Activated CD4-positive, alpha-beta T cell treated with anti-CD3 and anti-CD28 coated beads for 36 hours (primary cell): ENCODE results near the gene RTL5. TPM values are rescaled to one million over a fixed set of nuclear protein-coding genes. Genes with fewer than 3 reads are reported as not detected.

Experiments used
- ATAC-seq: fragments of 200-7000 bp; cut with Tn5 transposase; one replicate; pipeline ENCODE4 v1.10.0; 2021; ENCODE audit warnings: mild to moderate bottlenecking, moderate library complexity
- CTCF ChIA-PET: fragments of 350-600 bp; sonication (Branson Sonifier 250); formaldehyde crosslinking; loops from one replicate; lab custom pipeline; 2021; ENCODE audit warnings: antibody characterized with exemption; lab: Charles Lee
- POLR2A ChIA-PET: fragments of 350-600 bp; sonication (Branson Sonifier 250); formaldehyde crosslinking; loops from one replicate; lab custom pipeline; 2021; ENCODE audit warnings: antibody characterized with exemption, inconsistent platforms; lab: Charles Lee
- DNase-seq: peaks from one replicate; pipeline ENCODE4 v3.0.0-alpha.2; 2020
- H3K27ac Mint-ChIP-seq: one replicate; pipeline ENCODE4 v1.8.0; 2021; ENCODE audit warnings: mixed read lengths
- H3K27me3 Mint-ChIP-seq: one replicate; pipeline ENCODE4 v1.8.0; 2021; ENCODE audit warnings: mixed read lengths
- H3K36me3 Mint-ChIP-seq: one replicate; pipeline ENCODE4 v1.8.0; 2021; ENCODE audit warnings: low read depth, mixed read lengths
- H3K4me1 Mint-ChIP-seq: one replicate; pipeline ENCODE4 v1.8.0; 2021; ENCODE audit warnings: mixed read lengths
- H3K4me3 Mint-ChIP-seq: one replicate; pipeline ENCODE4 v1.8.0; 2021; ENCODE audit warnings: mild to moderate bottlenecking, moderate library complexity, mixed read lengths
- H3K9me3 Mint-ChIP-seq: one replicate; pipeline ENCODE4 v1.8.0; 2021; ENCODE audit warnings: low read depth, mixed read lengths
- intact Hi-C, 2 experiments: fragments of 100-400 bp; cut with DNase I in 1 of 2; cut with micrococcal nuclease in 1 of 2; formaldehyde crosslinking; loops; one replicate each; pipeline versions ENCODE4 v1.14.2 to v1.15.1; 2022 to 2024; cut with DNase I, micrococcal nuclease
- total RNA-seq, 2 experiments: library from RNA; stranded (reverse); gene quantifications; one replicate each; pipeline ENCODE4 v1.2.3, GENCODE V29; 2021

The RTL5 gene
- total RNA-seq, 2 experiments from 2014 or later, result 0.14 to 0.33 TPM

DNA sequence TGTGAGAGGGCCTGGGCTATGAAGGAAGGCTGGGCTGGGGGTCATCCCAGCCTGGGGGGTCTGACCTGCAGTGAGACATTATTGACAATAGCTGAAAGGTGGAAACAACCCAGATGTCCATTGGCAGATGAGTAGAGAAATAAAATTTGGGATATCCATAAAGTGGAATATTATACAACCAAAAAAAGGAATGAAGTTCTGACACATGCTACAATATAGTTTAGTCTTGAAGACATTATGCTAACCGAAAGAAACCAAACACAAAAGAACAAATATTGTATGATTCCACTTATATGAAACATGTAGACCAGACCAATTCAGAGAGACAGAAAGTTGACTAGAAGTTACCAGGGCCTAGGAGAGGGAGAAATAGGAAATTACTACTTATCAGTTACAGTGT is 44.7 kb downstream of the RTL5 start:
- Mint-ChIP-seq H3K9me3 (no peaks in the 10 kb centered on the region), H3K36me3 (no peaks in the 10 kb centered on the region), H3K4me3 (no peak overlapping the region), H3K27me3 (peaks cover 3% of the 10 kb centered on the region), H3K4me1 (no peaks in the 10 kb centered on the region), H3K27ac (no peak overlapping the region)
- DNase-seq (no peak), ATAC-seq (no peak)
- CTCF ChIA-PET, result no interaction called here
- POLR2A ChIA-PET, result no interaction called here
- intact Hi-C loops, result no loop called here

DNA sequence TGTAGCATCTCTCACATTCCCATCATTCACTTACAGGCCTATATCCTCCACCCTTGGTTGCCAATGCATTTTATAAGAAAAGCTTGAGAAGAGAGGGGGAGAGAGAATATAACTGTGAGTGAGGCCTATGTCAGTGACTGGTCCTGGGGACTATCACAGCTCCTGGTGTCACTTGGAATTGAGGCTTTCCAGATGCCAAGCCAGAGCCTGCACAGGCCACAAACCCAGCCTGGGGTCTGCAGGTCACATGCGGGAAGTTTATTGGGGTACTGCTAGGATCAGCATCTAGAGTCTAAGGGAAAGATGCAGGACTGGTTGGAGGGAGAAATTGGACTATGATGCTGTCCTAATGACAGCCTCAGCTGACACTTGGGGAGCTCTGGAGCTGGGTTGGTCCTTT is 47.6 kb downstream of the RTL5 start:
- Mint-ChIP-seq H3K4me3 (no peak overlapping the region), H3K4me1 (no peaks in the 10 kb centered on the region), H3K27me3 (peaks cover 3% of the 10 kb centered on the region), H3K27ac (no peak overlapping the region), H3K9me3 (no peaks in the 10 kb centered on the region), H3K36me3 (no peaks in the 10 kb centered on the region)
- ChIA-PET CTCF (no interaction called here), POLR2A (no interaction called here)
- intact Hi-C loops, result no loop called here
- DNase-seq (no peak), ATAC-seq (no peak)

GRCh38 chrX:72083291-72083690 is 48.4 kb downstream of the RTL5 start:
- POLR2A ChIA-PET, result no interaction called here
- H3K27ac Mint-ChIP-seq, result no peak overlapping the region
- H3K4me1 Mint-ChIP-seq, result peaks cover 4% of the 10 kb centered on the region
- H3K36me3 Mint-ChIP-seq, result no peaks in the 10 kb centered on the region
- CTCF ChIA-PET, result no interaction called here
- H3K9me3 Mint-ChIP-seq, result no peaks in the 10 kb centered on the region
- intact Hi-C loops, result no loop called here
- H3K4me3 Mint-ChIP-seq, result no peak overlapping the region
- DNase-seq (no peak), ATAC-seq (no peak)
- H3K27me3 Mint-ChIP-seq, result peaks cover 5% of the 10 kb centered on the region

DNA sequence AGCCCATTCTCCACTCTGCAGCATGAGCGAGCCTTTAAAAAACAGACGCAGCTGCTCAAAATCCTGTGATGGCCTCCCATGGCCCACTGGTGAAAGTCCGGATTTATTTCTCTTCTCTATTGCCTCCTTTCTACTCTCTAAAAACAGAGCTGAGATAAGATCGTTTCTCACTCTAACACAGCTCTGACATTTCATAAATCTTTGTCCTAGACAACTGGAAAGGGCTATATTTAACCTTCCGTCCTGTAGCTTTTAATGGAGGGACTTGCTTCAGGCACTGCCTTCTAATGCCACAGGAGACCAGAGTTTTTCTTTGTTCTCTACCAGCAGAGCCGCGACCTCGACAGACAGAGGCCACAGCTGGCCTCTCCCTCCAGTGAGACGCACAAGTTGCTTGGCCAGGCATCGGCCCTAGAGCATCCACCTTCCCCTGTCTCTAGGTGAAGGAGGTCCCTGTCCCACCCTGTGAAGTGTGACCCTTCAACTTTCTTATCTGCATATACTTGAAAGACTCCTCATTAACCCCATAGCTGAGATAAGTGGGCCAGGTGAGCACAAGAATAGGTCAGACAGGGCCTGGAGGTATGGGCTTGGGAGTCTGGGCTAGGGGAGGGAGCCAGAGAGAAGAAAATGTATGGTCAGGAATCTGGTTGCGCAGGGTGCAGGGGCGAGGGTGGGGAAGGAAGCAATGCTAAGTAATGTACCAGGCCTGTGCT is 50.0 kb downstream of the RTL5 start:
- ChIA-PET CTCF (interaction anchor here (0.6 kb wide), 1 partner anchor 61 kb away, joined by 3 read pairs; no protein-coding TSS in a partner anchor), POLR2A (no interaction called here)
- DNase-seq, result no peak
- Mint-ChIP-seq H3K27ac (no peak overlapping the region), H3K27me3 (peaks cover 2% of the 10 kb centered on the region), H3K4me3 (no peak overlapping the region), H3K9me3 (no peaks in the 10 kb centered on the region), H3K4me1 (peaks cover 5% of the 10 kb centered on the region), H3K36me3 (no peaks in the 10 kb centered on the region)
- intact Hi-C loops, result no loop called here
- no peak for ATAC-seq

DNA sequence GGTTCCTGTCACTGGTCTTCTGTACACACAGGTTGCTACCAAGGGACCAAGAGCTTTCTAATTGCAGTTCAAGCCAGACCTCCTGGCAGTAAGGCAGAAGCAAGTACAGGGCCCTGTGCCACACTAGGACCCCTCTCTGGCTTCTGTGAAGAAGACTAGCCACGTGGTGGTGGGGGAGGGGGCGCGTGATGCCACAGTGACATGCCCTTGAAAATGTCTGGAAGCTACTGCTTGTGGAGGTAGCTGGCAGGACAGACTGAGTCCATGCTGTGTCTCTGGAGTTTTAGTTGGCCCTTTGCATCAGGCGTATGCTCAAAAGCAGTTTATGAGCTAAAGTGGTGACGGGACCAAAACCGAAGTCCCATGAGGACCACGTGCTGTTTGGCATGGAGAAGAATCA is 50.9 kb downstream of the RTL5 start:
- no peaks in the 10 kb centered on the region for H3K9me3 Mint-ChIP-seq
- H3K4me1 Mint-ChIP-seq, result peaks cover 5% of the 10 kb centered on the region
- H3K27ac Mint-ChIP-seq, result no peak overlapping the region
- DNase-seq, result no peak
- ATAC-seq, result no peak
- POLR2A ChIA-PET, result interaction anchor here (0.6 kb wide), 1 partner anchor 100 kb away, joined by 3 read pairs; the partner anchor contains the start of gene PIN4
- peaks cover 2% of the 10 kb centered on the region for H3K27me3 Mint-ChIP-seq
- H3K36me3 Mint-ChIP-seq, result no peaks in the 10 kb centered on the region
- intact Hi-C loops, result no loop called here
- CTCF ChIA-PET, result no interaction called here
- H3K4me3 Mint-ChIP-seq, result no peak overlapping the region

DNA sequence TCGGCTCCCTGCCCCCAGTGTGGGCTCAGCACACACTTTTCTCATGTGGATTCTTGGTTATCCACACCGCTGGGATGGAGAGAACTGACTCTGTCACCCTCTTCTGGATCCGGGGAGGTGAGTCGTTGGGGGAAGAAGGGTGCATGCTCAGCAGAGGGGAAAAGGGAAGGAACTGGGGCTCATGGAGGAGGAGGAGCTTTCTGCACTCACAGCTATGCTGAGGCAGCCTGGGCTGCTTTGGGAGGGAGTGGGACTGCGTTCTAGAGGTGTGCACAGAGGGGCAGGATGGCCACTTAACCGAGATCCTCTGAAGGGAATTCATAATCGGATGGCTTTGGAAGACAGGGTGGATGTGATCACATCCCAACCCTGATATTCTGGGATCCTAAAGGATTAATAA is 51.6 kb downstream of the RTL5 start:
- H3K36me3 Mint-ChIP-seq, result no peaks in the 10 kb centered on the region
- CTCF ChIA-PET, result no interaction called here

DNA sequence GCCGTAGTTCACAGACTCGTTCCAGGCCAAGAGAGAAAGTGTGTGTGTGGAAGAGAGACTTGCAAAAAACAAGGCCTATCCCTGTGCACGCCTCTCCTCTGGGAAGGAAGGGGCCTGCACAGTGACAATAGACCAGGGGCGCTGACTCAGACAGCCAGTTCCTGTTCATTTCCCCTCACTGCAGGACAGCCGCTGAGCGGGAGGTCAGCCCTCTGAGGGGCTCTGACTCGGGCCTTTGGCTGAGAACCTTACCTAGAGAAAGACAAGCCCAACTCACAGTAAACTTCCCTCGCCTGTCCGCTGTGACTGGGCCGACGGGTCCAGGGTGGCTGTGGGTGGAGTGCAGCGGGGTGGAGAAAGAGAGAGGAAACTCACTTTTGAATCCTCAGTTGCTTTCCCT is 52.1 kb downstream of the RTL5 start:
- no peaks in the 10 kb centered on the region for H3K9me3 Mint-ChIP-seq
- no peaks in the 10 kb centered on the region for H3K36me3 Mint-ChIP-seq
- intact Hi-C loops, result no loop called here
- H3K27ac Mint-ChIP-seq, result no peak overlapping the region
- peaks cover 2% of the 10 kb centered on the region for H3K27me3 Mint-ChIP-seq
- no peak overlapping the region for H3K4me3 Mint-ChIP-seq
- ATAC-seq (no peak), DNase-seq (no peak)
- ChIA-PET POLR2A (no interaction called here), CTCF (no interaction called here)
- H3K4me1 Mint-ChIP-seq, result peaks cover 5% of the 10 kb centered on the region

More for the DNA sequence above, 51.6 kb downstream of the RTL5 start:
- POLR2A ChIA-PET, result no interaction called here
- peaks cover 2% of the 10 kb centered on the region for H3K27me3 Mint-ChIP-seq
- no peaks in the 10 kb centered on the region for H3K9me3 Mint-ChIP-seq
- H3K27ac Mint-ChIP-seq, result no peak overlapping the region
- intact Hi-C loops, result no loop called here
- H3K4me1 Mint-ChIP-seq, result peaks cover 5% of the 10 kb centered on the region
- DNase-seq, result no peak
- no peak for ATAC-seq
- H3K4me3 Mint-ChIP-seq, result no peak overlapping the region

DNA sequence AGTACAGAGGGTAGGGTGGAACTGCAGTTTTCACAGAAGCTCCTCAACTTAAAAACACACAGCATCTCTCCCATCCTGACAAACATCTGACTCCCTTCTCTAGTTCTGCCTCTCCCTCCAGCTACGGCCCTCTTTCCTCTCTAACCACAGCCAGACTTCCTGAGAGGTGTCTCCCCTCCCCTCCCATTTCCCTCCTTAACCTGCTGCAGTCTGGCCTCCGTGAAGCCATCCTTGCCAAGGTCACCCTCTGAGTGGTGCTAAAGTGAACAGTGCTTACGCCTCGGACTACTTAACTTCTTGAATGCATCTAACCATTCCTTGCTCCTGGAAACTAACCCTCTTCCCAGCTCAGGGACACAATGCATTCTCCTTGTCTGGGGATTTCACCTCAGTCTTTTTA is 53.3 kb downstream of the RTL5 start:
- H3K27ac Mint-ChIP-seq, result no peak overlapping the region
- DNase-seq (no peak), ATAC-seq (no peak)
- POLR2A ChIA-PET, result no interaction called here
- H3K36me3 Mint-ChIP-seq, result no peaks in the 10 kb centered on the region
- intact Hi-C loops, result no loop called here
- H3K27me3 Mint-ChIP-seq, result peaks cover 2% of the 10 kb centered on the region
- H3K4me1 Mint-ChIP-seq, result peaks cover 5% of the 10 kb centered on the region
- no peaks in the 10 kb centered on the region for H3K9me3 Mint-ChIP-seq
- CTCF ChIA-PET, result no interaction called here
- no peak overlapping the region for H3K4me3 Mint-ChIP-seq

Other genes with a start within 250 kb of the RTL5 start
- gene NHSL2, start 221.1 kb downstream of the RTL5 start, total RNA-seq, result under 1 TPM; 0.21 to 0.50 TPM
- gene PIN4, start 49.8 kb upstream of the RTL5 start, total RNA-seq, result 1 to 10 TPM; 2.3 to 3.2 TPM
- gene ERCC6L, start 107.1 kb upstream of the RTL5 start, total RNA-seq, result 10 to 100 TPM; 11.3 to 11.7 TPM
- 1,000 to 10,000 TPM; 1,128 to 1,307 TPM for gene RPS4X, start 145.3 kb upstream of the RTL5 start, total RNA-seq
- gene CITED1, start 174.0 kb upstream of the RTL5 start, total RNA-seq, result under 1 TPM in 1 of 2 experiments, not detected in 1; 0.25 TPM